ENCODE data around the gene TEX12. TPM values are rescaled to one million over a fixed set of nuclear protein-coding genes. Genes with fewer than 3 reads are reported as not detected.
"Not testable (repeated sequence)": the region's sequence is repeated elsewhere in the genome, so short reads cannot be mapped to it uniquely, and the experiment has no call there.

TEX12 gene
- total RNA-seq, 1 donor from 2014 or later: 0.22 TPM

DNA sequence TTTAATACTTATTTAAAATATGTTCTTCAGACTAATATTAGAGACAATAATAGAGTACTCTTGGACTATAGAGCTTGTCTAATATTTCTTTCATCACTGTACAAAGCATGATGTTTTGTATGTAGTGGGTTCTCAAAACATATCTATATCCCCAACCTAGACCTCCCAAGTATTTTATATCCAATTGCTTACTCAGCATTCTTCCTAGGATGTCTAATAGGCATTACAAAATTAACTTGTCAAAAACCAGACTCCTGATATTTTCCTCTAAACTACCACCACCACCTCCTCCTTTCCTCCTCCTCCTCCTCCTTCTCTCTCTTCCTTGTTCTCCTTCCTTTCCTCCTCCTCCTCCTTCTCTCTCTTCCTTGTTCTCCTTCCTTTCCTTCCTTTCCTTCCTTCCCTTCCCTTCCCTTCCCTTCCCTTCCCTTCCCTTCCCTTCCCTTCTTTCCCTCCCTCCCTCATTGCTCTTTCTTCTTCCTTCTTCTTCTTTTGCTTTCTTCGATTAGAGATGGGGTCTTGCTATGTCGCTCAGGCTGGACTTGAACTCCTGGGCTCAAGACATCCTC lies 29.4 kb downstream of the TEX12 start:
- Histone ChIP-seq H3K27ac (replicated peaks) (no peak overlapping the region), H3K9me3 (replicated peaks) (no peaks in the 10 kb centered on the region), H3K4me1 (no peaks in the 10 kb centered on the region), H3K4me3 (no peak overlapping the region), H3K27me3 (ENCODE audit: low read depth) (no peaks in the 10 kb centered on the region), H3K36me3 (peaks cover 43% of the 10 kb centered on the region)
- TF ChIP-seq CTCF (IDR thresholded peaks at IDR 0.05; ENCODE audit: borderline replicate concordance): no peak
- DNase-seq: no peak
- intact Hi-C loops (cut with micrococcal nuclease): no loop called here

DNA sequence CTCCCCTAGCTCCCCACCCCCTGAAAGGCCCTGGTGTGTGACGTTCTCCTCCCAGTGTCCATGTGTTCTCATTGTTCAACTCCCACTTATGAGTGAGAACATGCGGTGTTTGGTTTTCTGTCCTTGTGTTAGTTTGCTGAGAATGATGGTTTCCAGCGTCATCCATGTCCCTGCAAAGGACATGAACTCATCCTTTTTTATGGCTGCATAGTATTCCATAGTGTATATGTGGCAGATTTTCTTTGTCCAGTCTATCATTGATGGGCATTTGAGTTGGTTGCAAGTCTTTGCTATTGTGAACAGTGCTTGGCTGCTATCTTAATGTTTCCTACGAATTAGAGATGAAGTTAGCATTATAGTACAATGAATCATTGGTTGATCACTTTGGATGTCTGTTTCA lies 31.9 kb downstream of the TEX12 start:
- H3K27me3 ChIP-seq (ENCODE audit: low read depth); H3K9me3 ChIP-seq (replicated peaks); H3K4me1 ChIP-seq; H3K27ac ChIP-seq (replicated peaks); intact Hi-C loops (cut with micrococcal nuclease); H3K4me3 ChIP-seq; DNase-seq: not testable (repeated sequence)
- H3K36me3 ChIP-seq: peaks cover 44% of the 10 kb centered on the region

DNA sequence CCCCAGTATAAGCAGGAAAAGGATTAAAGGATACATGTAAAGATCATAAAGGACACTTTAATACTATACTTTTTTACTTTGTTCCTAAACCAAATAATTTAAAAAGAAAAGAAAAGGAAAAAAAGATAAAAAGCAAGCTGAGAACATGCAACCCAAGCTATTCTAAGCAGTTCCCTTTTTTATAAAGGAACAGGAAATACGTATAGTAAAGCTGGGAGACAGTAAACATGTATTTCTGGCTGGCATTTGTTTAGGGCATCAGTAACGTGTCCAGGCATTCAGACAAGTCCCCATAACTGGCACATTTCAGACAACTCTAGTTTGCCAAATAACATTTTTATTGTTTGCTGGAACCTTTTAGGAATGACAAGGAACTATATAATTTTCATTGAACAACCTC lies 33.1 kb downstream of the TEX12 start:
- Histone ChIP-seq H3K4me1 (no peaks in the 10 kb centered on the region), H3K27ac (replicated peaks) (no peak overlapping the region), H3K36me3 (peaks cover 47% of the 10 kb centered on the region), H3K27me3 (ENCODE audit: low read depth) (no peaks in the 10 kb centered on the region), H3K4me3 (no peak overlapping the region), H3K9me3 (replicated peaks) (no peaks in the 10 kb centered on the region)
- DNase-seq: no peak
- intact Hi-C loops (cut with micrococcal nuclease): no loop called here
- no peak for TF ChIP-seq CTCF (IDR thresholded peaks at IDR 0.05; ENCODE audit: borderline replicate concordance)

DNA sequence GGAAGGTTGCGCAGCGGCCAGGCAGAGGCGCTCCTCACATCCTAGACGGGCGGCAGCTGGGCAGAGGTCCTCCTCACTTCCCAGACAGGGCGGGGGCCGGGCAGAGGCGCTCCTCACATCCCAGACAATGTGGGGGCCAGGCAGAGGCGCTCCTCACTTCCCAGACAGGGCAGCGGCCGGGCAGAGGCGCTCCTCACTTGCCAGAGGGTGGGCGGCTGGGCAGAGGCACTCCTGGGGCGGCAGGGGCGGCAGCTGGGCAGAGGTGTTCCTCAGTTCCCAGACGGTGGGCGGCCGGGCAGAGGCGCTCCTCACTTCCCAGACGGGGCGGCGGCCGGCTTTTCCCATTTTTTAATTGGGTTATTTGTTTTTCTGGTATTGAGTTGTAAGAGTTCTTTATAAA lies 38.9 kb downstream of the TEX12 start:
- no peaks in the 10 kb centered on the region for H3K4me1 ChIP-seq
- no peaks in the 10 kb centered on the region for H3K9me3 ChIP-seq (replicated peaks)
- no peak for TF ChIP-seq CTCF (IDR thresholded peaks at IDR 0.05; ENCODE audit: borderline replicate concordance)
- H3K27me3 ChIP-seq (ENCODE audit: low read depth): no peaks in the 10 kb centered on the region
- DNase-seq: no peak
- H3K27ac ChIP-seq (replicated peaks): no peak overlapping the region
- intact Hi-C loops (cut with micrococcal nuclease): no loop called here
- no peak overlapping the region for H3K4me3 ChIP-seq
- H3K36me3 ChIP-seq: peaks cover 32% of the 10 kb centered on the region

DNA sequence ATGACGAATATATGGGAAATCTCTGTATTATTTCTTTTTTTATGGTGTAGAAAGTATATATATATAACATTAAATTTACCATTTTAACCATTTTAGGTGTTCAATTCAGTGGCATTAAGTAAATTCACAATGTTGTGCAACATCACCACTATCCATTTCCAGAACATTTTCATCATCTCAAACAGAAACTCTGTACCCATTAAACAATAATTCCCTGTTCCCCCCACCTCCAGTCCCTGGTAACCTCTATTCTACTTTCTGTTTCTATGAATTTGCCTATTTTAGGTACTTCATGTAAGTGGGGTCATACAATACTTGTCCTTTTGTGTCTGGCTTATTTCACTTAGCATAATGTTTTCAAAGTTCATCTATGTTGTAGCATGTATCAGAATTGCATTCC lies 43.7 kb downstream of the TEX12 start:
- Histone ChIP-seq H3K36me3 (peaks cover 9% of the 10 kb centered on the region), H3K4me3 (no peak overlapping the region), H3K27ac (replicated peaks) (no peak overlapping the region), H3K9me3 (replicated peaks) (no peaks in the 10 kb centered on the region), H3K27me3 (ENCODE audit: low read depth) (no peaks in the 10 kb centered on the region), H3K4me1 (peaks cover 10% of the 10 kb centered on the region)
- no peak for TF ChIP-seq CTCF (IDR thresholded peaks at IDR 0.05; ENCODE audit: borderline replicate concordance)
- DNase-seq: no peak
- intact Hi-C loops (cut with micrococcal nuclease): no loop called here

DNA sequence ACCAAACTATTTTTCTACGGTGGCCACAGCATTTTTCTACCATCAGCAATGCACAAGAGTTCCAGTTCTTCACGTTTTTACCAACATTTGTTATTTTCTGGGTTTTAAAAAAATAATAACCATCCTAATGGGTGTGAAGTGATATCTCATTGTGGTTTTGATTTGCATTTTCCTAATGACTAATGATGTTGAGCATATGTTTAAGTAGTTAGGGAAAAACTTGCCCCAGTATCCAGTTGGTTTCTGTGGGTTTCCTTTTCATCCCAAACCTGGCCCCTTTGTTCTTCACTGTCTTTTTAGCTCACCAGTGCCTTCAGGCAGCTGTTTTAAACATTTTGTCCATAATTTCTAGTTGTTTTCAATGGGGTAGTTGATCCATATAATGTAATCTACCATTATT lies 44.4 kb downstream of the TEX12 start:
- intact Hi-C loops (cut with micrococcal nuclease): no loop called here
- TF ChIP-seq CTCF (IDR thresholded peaks at IDR 0.05; ENCODE audit: borderline replicate concordance): no peak
- H3K4me1 ChIP-seq: peaks cover 10% of the 10 kb centered on the region
- no peaks in the 10 kb centered on the region for H3K9me3 ChIP-seq (replicated peaks)
- no peaks in the 10 kb centered on the region for H3K27me3 ChIP-seq (ENCODE audit: low read depth)
- no peak for DNase-seq
- no peak overlapping the region for H3K27ac ChIP-seq (replicated peaks)
- H3K4me3 ChIP-seq: no peak overlapping the region
- peaks cover 9% of the 10 kb centered on the region for H3K36me3 ChIP-seq
